HG03060 (cell line): ENCODE data around the gene ZNF26.
"Not testable (repeated sequence)": the region's sequence is repeated elsewhere in the genome, so short reads cannot be mapped to it uniquely, and the experiment has no call there.

Experiments used
- ATAC-seq: cut with Tn5 transposase; IDR thresholded peaks from one replicate; pipeline ENCODE4 v1.9.1; 2021; ENCODE audit warnings: low read depth, moderate number of reproducible peaks; ENCODE audit not compliant: unreplicated experiment

ZNF26 gene

GRCh38 chr12:132955094-132956010 is 30.8 kb upstream of the ZNF26 start:
- ATAC-seq: no peak

- peak; percentile 81 for ATAC-seq
Measured at GRCh38 chr12:132956011-132956788, 30.0 kb upstream of the ZNF26 start, which contains the start of gene ZNF605. Gene ZNF605, minus strand, starts transcription at chr12:132956306. Its CDS starts 10,671 bp downstream, at chr12:132945635.

GRCh38 chr12:132961790-132962189 is 24.4 kb upstream of the ZNF26 start:
- not testable (repeated sequence) for ATAC-seq

- ATAC-seq: not testable (repeated sequence)
Measured at GRCh38 chr12:132963947-132964346, 22.2 kb upstream of the ZNF26 start.

GRCh38 chr12:132965796-132966195 is 20.4 kb upstream of the ZNF26 start:
- ATAC-seq: no peak

- no peak for ATAC-seq
Measured at GRCh38 chr12:132966676-132967415, 19.3 kb upstream of the ZNF26 start.

GRCh38 chr12:132967736-132968135 is 18.4 kb upstream of the ZNF26 start:
- no peak for ATAC-seq

- ATAC-seq: no peak
Measured at GRCh38 chr12:132972374-132972773, 13.8 kb upstream of the ZNF26 start.

GRCh38 chr12:132976870-132977269 is 9.3 kb upstream of the ZNF26 start:
- not testable (repeated sequence) for ATAC-seq

GRCh38 chr12:132986885-132987225 is 688 bp downstream of the ZNF26 start:
- ATAC-seq: no peak

GRCh38 chr12:132998741-132999140 is 12.6 kb downstream of the ZNF26 start:
- ATAC-seq: no peak

- ATAC-seq: no peak
Measured at GRCh38 chr12:133010657-133011297, 24.6 kb downstream of the ZNF26 start.

- ATAC-seq: no peak
Measured at GRCh38 chr12:133023566-133023965, 37.4 kb downstream of the ZNF26 start.

- no peak for ATAC-seq
Measured at GRCh38 chr12:133026996-133027395, 40.8 kb downstream of the ZNF26 start.

GRCh38 chr12:133037207-133038005 is 51.2 kb downstream of the ZNF26 start, which contains the start of gene ZNF84:
Gene ZNF84, plus strand, starts transcription at chr12:133037509. Its CDS starts 3,959 bp downstream, at chr12:133041468.
- peak; percentile 92 for ATAC-seq

- no peak for ATAC-seq
Measured at GRCh38 chr12:133038118-133038709, 52.0 kb downstream of the ZNF26 start.

- ATAC-seq: no peak
Measured at GRCh38 chr12:133046698-133047097, 60.5 kb downstream of the ZNF26 start.

- no peak for ATAC-seq
Measured at GRCh38 chr12:133057446-133057845, 71.3 kb downstream of the ZNF26 start.
